ENCODE measurements around the gene MNAT1. TPM values are rescaled to one million over a fixed set of nuclear protein-coding genes. Genes with fewer than 3 reads are reported as not detected.
"Not testable (repeated sequence)": the region's sequence is repeated elsewhere in the genome, so short reads cannot be mapped to it uniquely, and the experiment has no call there.

MNAT1 gene
- total RNA-seq, 4 donors from 2014 or later = 8.4 to 25.4 (median 16.7) TPM

GRCh38 chr14:60848066-60848465 lies 113.5 kb downstream of the MNAT1 start:
- TF ChIP-seq POLR2A (IDR thresholded peaks at IDR 0.05) (no peak), CTCF (IDR thresholded peaks at IDR 0.05) (no peak)
- DNase-seq (ENCODE audit: low spot score in 2 of 2) = no peak
- 98 to 100% methylated on average over 2 of the region's 2 CpGs for WGBS, 2 donors
- intact Hi-C loops (cut with DNase I; ENCODE audit: low total_unique reads) = no loop called here
- H3K4me3 ChIP-seq (ENCODE audit: low read depth, poor library complexity, severe bottlenecking) = no peak overlapping the region

- DNase-seq (ENCODE audit: low spot score in 2 of 2); H3K4me3 ChIP-seq (ENCODE audit: low read depth, poor library complexity, severe bottlenecking); intact Hi-C loops (cut with DNase I; ENCODE audit: low total_unique reads): not testable (repeated sequence)
- 97 to 98% methylated on average over 5 of the region's 5 CpGs for WGBS, 2 donors
Observed at GRCh38 chr14:60851692-60852091, 117.1 kb downstream of the MNAT1 start.

GRCh38 chr14:60856111-60856510 lies 121.5 kb downstream of the MNAT1 start:
- DNase-seq (ENCODE audit: low spot score in 2 of 2) = no peak
- no peak for TF ChIP-seq POLR2A (IDR thresholded peaks at IDR 0.05)
- no peak for TF ChIP-seq CTCF (IDR thresholded peaks at IDR 0.05)
- H3K4me3 ChIP-seq (ENCODE audit: low read depth, poor library complexity, severe bottlenecking) = no peak overlapping the region
- intact Hi-C loops (cut with DNase I; ENCODE audit: low total_unique reads) = no loop called here
- WGBS, 2 donors = 85 to 93% methylated on average over 2 of the region's 2 CpGs

- no peak for TF ChIP-seq POLR2A (IDR thresholded peaks at IDR 0.05)
- TF ChIP-seq CTCF (IDR thresholded peaks at IDR 0.05) = no peak
- intact Hi-C loops (cut with DNase I; ENCODE audit: low total_unique reads) = no loop called here
- H3K4me3 ChIP-seq (ENCODE audit: low read depth, poor library complexity, severe bottlenecking) = no peak overlapping the region
- no peak for DNase-seq (ENCODE audit: low spot score in 2 of 2)
- 74 to 79% methylated on average over 2 of the region's 2 CpGs for WGBS, 2 donors
Observed at GRCh38 chr14:60859525-60859924, 125.0 kb downstream of the MNAT1 start.

GRCh38 chr14:60861545-60862140 lies 127.1 kb downstream of the MNAT1 start:
- H3K4me3 ChIP-seq (ENCODE audit: low read depth, poor library complexity, severe bottlenecking) = no peak overlapping the region
- intact Hi-C loops (cut with DNase I; ENCODE audit: low total_unique reads) = no loop called here
- TF ChIP-seq CTCF (IDR thresholded peaks at IDR 0.05) (no peak), POLR2A (IDR thresholded peaks at IDR 0.05) (no peak)
- no peak for DNase-seq (ENCODE audit: low spot score in 2 of 2)
- 61 to 68% methylated on average over 3 of the region's 3 CpGs for WGBS, 2 donors

GRCh38 chr14:60862283-60862682 lies 127.7 kb downstream of the MNAT1 start:
- H3K4me3 ChIP-seq (ENCODE audit: low read depth, poor library complexity, severe bottlenecking) = no peak overlapping the region
- intact Hi-C loops (cut with DNase I; ENCODE audit: low total_unique reads) = no loop called here
- no peak for TF ChIP-seq CTCF (IDR thresholded peaks at IDR 0.05)
- TF ChIP-seq POLR2A (IDR thresholded peaks at IDR 0.05) = no peak
- 32 to 38% methylated on average over 2 of the region's 2 CpGs for WGBS, 2 donors
- DNase-seq (ENCODE audit: low spot score in 2 of 2) = peak in 1 of 2 donors; percentile 36

All from lower leg skin (tissue), 4 donors.